Endometrium (tissue), 2 donors: ENCODE data around the gene RGS12.

Experiments used
- FAIRE-seq: peaks from 2 replicates; lab custom pipeline; 2012; peaks lifted over from hg19 to GRCh38; lab: Jason Lieb, UNC
- donor health status: control.
- donor health status: control.

Gene RGS12

GRCh38 chr4:3276986-3277385 is 15.8 kb upstream of the RGS12 start:
- FAIRE-seq, result no peak

GRCh38 chr4:3280466-3280865 is 12.4 kb upstream of the RGS12 start:
- no peak for FAIRE-seq

- FAIRE-seq, result no peak
Observed at GRCh38 chr4:3283483-3283882, 9.3 kb upstream of the RGS12 start.

GRCh38 chr4:3283916-3284315 is 8.9 kb upstream of the RGS12 start:
- no peak for FAIRE-seq

GRCh38 chr4:3284734-3285557 is 7.9 kb upstream of the RGS12 start:
- FAIRE-seq, result no peak

GRCh38 chr4:3285558-3286334 is 7.1 kb upstream of the RGS12 start:
- FAIRE-seq, result no peak

GRCh38 chr4:3286335-3287175 is 6.3 kb upstream of the RGS12 start:
- no peak for FAIRE-seq

- FAIRE-seq, result no peak
Observed at GRCh38 chr4:3287271-3287971, 5.4 kb upstream of the RGS12 start.

- no peak for FAIRE-seq
Observed at GRCh38 chr4:3287972-3288570, 4.8 kb upstream of the RGS12 start.

GRCh38 chr4:3288571-3289094 is 4.2 kb upstream of the RGS12 start:
- FAIRE-seq, result no peak

GRCh38 chr4:3290476-3290875 is 2.3 kb upstream of the RGS12 start:
- FAIRE-seq, result no peak

- no peak for FAIRE-seq
Observed at GRCh38 chr4:3290889-3291321, 1.9 kb upstream of the RGS12 start.

GRCh38 chr4:3291411-3291968 is 1.3 kb upstream of the RGS12 start:
- no peak for FAIRE-seq

- FAIRE-seq, result no peak
Observed at GRCh38 chr4:3291969-3292570, 751 bp upstream of the RGS12 start.

- FAIRE-seq, result no peak
Observed at GRCh38 chr4:3293401-3294391, 875 bp downstream of the RGS12 start.

GRCh38 chr4:3294401-3295241 is 1.8 kb downstream of the RGS12 start:
- FAIRE-seq, result no peak

GRCh38 chr4:3295837-3296624 is 3.2 kb downstream of the RGS12 start:
- no peak for FAIRE-seq
